GM12873 (cell line): Measurements from ENCODE around the gene PLEKHM2.

Experiments
- TF ChIP-seq, protein P1 (sequence below): IDR thresholded peaks from 2 replicates; pipeline ENCODE4 v1.5.1; 2012; ENCODE audit warnings: low read depth, mild to moderate bottlenecking, moderate library complexity, low read length, control low read depth; ENCODE audit not compliant: insufficient read depth; ENCODE audit errors: missing control alignments

The PLEKHM2 gene

DNA sequence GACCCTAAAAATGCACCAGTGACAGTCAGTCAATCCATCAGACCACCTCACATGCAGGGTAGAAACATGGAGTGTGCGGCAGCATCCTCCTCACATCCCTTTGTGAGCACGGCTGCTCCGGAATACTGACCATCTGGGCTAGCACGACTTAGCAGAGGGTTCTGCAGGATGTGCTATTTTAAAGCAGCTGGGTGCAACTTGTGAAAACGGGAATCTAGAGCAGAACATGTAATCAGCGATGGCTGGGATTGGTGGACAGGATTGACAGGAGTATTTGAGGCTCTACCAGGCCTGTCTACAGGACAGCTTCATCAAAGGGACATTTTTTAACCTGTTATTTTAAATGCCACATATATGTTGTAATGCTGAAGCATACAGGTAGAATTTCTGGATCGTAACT is 16.8 kb upstream of the PLEKHM2 start:
- TF ChIP-seq, protein P1, sequence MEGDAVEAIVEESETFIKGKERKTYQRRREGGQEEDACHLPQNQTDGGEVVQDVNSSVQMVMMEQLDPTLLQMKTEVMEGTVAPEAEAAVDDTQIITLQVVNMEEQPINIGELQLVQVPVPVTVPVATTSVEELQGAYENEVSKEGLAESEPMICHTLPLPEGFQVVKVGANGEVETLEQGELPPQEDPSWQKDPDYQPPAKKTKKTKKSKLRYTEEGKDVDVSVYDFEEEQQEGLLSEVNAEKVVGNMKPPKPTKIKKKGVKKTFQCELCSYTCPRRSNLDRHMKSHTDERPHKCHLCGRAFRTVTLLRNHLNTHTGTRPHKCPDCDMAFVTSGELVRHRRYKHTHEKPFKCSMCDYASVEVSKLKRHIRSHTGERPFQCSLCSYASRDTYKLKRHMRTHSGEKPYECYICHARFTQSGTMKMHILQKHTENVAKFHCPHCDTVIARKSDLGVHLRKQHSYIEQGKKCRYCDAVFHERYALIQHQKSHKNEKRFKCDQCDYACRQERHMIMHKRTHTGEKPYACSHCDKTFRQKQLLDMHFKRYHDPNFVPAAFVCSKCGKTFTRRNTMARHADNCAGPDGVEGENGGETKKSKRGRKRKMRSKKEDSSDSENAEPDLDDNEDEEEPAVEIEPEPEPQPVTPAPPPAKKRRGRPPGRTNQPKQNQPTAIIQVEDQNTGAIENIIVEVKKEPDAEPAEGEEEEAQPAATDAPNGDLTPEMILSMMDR, result no peak

DNA sequence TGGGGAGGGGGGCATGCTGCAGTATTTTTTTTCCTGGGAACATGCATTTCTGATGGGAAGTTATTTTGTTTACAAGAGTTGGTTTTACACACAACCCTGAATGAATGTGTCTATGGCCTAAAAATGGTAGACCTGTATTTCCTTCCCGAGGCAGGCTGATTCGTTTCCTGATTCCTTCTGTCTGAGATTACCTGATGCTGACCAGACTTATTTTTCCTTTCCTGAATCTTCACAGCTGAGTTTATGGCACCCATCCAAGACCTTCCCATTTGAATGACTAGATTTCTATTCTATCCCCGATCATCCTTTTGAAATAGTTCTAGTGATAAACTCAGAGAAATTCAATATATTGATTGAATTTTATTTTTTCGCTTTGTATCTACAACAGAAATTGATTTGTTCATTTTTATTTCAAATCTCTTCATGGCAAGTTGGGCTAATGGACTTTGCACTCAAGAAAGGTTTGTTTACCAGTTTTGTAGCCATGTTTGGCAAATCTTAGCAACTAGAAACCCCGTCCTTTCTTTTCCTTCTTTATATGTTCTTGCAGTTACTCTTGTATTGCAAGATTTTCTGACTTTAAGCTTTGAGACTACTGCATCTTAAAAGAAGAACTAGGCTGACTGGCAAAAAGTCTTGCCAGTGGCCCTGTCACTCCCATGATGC is 15.9 kb upstream of the PLEKHM2 start:
- TF ChIP-seq, protein P1, result no peak

DNA sequence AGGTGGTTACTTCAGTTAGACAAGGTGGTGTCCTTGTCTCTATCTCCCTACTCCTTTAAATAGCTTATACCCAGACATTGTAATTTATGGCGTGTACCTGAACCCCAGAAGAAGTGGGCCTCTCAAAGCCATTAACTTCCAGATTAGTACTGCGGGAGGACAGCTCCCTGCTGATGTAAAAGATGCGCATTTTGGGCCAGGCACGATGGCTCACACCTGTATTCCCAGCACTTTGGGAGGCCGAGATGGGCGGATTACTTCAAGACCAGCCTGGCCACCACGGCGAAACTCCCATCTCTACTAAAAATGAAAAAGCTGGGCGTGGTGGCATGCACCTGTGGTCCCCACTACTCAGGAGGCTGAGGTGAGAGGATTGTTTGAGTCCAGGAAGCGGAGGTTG is 15.0 kb upstream of the PLEKHM2 start:
- TF ChIP-seq, protein P1, result no peak

DNA sequence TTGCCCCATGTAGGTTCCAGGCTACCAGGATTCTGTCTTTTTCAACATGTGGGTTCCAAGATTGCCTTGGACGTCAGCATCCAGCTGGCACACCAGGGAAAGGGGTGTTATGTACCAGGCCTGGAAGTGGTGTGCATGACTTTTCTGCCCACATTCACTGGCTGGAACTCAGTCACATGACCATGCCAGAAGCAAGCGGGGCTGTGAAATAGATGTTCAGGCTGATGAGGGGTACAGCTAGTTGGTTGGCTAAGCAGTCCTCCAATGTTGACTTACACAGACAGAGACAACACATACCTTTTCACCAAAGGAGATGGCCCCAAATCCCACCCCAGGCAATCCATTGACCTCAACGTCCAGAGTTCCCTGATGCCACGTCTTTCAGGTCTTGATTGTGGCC is 14.3 kb upstream of the PLEKHM2 start:
- TF ChIP-seq, protein P1, result no peak

DNA sequence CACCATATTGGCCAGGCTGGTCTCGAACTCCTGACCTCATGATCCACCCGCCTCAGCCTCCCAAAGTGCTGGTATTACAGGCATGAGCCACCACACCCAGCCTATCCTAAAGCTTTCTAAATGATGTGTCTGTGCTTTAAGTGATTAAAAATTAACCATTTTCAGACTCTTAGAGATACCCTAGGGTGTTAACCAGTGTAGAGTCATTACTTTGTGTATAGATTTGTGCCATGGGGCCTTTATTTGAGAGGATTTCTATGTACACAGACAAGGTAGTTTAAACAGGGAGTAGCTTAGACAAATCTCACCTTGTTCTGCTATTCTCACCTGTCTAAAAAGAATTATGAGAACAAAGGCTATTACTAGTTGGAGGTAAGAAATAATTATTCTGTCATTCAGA is 12.7 kb upstream of the PLEKHM2 start:
- TF ChIP-seq, protein P1, result no peak

DNA sequence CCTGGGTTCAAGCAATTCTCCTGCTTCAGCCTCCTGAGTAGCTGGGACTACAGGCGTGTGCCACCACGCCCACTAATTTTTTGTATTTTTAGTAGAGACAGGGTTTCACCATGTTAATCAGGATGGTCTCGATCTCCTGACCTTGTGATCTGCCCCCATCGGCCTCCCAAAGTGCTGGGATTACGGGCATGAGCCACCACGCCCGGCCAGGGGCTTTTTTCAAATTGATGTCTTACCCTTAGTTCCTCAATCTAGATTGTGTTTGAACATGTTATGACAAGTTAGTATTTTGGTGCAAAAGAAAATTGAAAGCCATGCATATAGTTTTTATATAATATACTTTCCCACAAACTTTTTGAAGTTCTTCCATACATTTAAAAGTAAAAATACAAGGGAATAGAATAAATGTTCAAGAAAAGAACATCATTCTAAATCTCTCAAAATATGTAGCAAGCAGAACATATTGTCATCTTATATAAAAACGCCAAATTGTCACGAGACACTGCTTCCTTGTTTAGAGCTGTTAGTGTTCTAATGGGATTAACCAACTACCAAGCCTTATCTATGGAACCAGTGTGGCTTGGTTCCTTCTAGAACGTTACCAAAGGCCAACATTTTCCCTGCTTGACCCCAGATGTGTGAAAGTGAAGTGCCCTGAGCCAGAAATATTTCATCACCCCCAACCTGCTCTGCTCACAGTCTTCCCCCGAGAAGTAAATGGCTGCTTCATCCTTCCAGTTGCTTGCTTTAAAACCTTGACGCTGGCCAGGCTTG is 9.5 kb upstream of the PLEKHM2 start:
- TF ChIP-seq, protein P1, result no peak

DNA sequence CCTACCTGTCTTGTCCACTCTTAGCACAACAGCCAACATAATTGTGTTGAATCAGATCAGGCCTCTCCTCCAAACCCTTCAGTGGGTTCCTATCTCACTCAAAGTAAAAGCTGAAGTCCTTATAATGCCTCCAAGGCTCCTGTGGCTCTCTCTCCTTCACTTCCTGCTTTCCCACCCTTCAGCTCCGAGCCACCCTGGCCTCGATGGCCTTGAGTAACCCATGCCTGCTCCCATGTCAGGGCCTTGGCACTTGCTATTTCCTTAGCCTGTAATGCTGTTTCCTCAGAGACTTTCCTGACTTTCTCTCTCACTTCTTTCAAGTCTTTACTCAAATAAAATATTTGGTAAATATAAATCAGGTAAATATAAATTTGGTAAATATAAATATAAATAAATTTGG is 8.1 kb upstream of the PLEKHM2 start:
- TF ChIP-seq, protein P1, result no peak
